ENCODE measurements around the gene NAALADL1. TPM values are rescaled to one million over a fixed set of nuclear protein-coding genes. Genes with fewer than 3 reads are reported as not detected.
A peak's percentile ranks its signal among the peaks of the same experiment; 100 is the strongest.
"Not testable (repeated sequence)": the region's sequence is repeated elsewhere in the genome, so short reads cannot be mapped to it uniquely, and the experiment has no call there.

NAALADL1 gene
- total RNA-seq, 1 donor from 2014 or later, result 11.9 TPM

DNA sequence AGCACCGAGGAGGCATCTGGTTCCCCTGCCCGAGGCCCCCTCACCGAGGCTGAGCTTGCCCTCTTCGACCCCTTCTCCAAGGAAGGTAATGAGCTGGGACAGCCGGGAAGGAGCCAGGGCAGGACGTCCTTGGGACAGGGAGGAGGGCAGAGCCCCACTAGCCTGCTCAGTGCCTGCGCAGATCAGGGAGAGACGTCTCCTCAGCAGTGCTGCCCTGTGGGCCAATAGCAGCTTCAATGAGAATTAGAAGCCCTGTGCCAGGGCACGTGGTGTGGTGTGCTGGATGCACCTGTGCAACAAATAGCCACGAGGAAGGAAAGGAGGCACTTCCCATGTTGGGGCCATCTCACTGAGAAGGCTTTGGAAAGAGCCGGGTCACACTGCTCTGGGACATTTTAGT lies 22.8 kb downstream of the NAALADL1 start:
- Mint-ChIP-seq H3K9me3 (no peaks in the 10 kb centered on the region), H3K36me3 (ENCODE audit: low read depth) (peaks cover 8% of the 10 kb centered on the region), H3K27ac (no peak overlapping the region), H3K4me1 (ENCODE audit: low read depth) (peaks cover 3% of the 10 kb centered on the region), H3K4me3 (ENCODE audit: low read depth) (no peak overlapping the region), H3K27me3 (ENCODE audit: low read depth) (no peaks in the 10 kb centered on the region)
- DNase-seq (ENCODE audit: low spot score), result no peak
- intact Hi-C loops (cut with micrococcal nuclease), result no loop called here

DNA sequence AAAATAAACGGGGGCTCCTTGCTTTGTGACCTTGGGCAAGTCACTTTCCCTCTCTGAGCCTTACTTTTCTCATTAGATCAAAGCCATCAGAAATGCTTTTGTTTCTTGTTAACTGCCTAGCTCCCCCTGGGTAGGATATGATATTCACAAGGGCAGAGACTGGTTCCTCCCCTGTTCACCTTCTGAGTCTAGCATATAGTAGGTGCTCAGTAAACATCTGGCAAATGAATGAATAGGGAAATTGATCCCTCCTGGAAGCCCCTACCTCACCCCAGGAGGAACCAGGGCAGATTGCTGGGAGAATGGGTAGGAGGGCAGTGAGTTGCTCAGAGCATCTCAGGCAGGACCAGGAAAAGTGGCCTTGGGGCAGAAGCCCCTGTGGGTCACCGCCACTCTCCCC lies 23.9 kb downstream of the NAALADL1 start:
- H3K27ac Mint-ChIP-seq, result no peak overlapping the region
- H3K36me3 Mint-ChIP-seq (ENCODE audit: low read depth), result peaks cover 8% of the 10 kb centered on the region
- no peak for DNase-seq (ENCODE audit: low spot score)
- no peaks in the 10 kb centered on the region for H3K4me1 Mint-ChIP-seq (ENCODE audit: low read depth)
- no peak overlapping the region for H3K4me3 Mint-ChIP-seq (ENCODE audit: low read depth)
- intact Hi-C loops (cut with micrococcal nuclease), result no loop called here
- H3K27me3 Mint-ChIP-seq (ENCODE audit: low read depth), result no peaks in the 10 kb centered on the region
- H3K9me3 Mint-ChIP-seq, result no peaks in the 10 kb centered on the region

DNA sequence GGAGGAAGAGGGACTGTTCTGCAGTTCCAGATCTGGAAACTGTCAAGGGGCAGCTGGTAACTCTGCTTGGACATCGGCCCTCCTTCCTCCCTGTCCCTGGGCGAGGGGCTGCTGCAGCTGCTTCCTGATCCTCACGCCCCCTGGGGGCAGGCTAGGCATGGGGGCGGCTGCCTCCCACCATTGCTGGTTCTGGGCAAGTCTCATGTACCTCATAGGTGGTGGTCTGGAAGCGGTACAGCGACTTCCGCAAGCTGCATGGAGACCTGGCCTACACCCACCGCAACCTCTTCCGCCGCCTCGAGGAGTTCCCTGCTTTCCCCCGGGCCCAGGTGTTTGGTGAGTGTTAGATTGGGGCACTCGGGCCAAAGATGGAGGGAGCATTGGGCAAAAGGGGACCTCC lies 26.1 kb downstream of the NAALADL1 start:
- no peak overlapping the region for H3K27ac Mint-ChIP-seq
- no peaks in the 10 kb centered on the region for H3K9me3 Mint-ChIP-seq
- no peak overlapping the region for H3K4me3 Mint-ChIP-seq (ENCODE audit: low read depth)
- no peak for DNase-seq (ENCODE audit: low spot score)
- intact Hi-C loops (cut with micrococcal nuclease), result no loop called here
- H3K36me3 Mint-ChIP-seq (ENCODE audit: low read depth), result peaks cover 8% of the 10 kb centered on the region
- H3K27me3 Mint-ChIP-seq (ENCODE audit: low read depth), result no peaks in the 10 kb centered on the region
- peaks cover 9% of the 10 kb centered on the region for H3K4me1 Mint-ChIP-seq (ENCODE audit: low read depth)

DNA sequence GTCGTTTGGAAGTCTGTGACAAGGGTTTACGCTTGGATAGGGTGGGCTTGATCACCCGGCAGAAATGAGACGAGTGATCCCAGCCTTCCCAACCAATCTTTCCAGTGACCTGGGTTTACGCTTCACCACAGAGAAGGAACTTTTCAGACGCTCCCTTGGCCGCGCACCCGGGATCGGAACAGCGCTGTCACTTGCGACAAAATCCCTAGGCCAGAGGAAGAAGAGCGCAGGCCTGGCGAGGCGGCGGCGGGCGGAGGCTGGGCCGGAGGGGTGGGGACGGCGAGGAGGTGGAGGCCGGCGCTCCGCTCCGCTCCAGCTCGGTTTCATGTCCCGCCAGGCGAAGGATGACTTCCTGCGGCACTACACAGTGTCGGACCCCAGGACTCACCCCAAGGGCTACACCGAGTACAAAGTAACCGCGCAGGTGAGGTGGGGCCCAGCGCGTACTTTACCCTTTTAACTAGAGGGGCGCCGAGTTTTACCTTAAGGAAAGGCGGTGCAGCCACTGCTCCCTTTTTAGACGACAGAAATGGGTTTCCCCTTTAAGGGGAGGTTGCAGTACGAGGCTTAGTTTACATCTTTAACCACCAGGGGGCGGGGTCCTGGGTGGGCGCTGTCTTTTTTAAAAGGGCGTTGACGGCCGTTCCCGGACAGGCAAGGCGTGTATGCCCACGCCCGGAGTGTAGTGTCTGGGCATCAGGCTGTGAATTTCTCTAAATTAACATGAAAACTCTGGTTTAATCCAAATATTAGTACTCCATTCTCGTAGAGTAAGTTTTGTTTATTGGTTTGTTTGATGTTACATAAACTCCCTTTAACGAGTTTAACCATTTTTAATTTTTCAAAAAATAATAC lies 30.9 kb downstream of the NAALADL1 start, which contains the start of gene SNX15:
SNX15 (plus strand) TSS at position 227 of the 855 bp plus-strand sequence; CDS start at position 326, 99 bp downstream.
- Mint-ChIP-seq H3K27ac (peak within 1 kb of the TSS; percentile 87), H3K4me3 (ENCODE audit: low read depth) (peak within 1 kb of the TSS; percentile 76), H3K4me1 (ENCODE audit: low read depth) (peaks cover 15% of the 10 kb centered on the region), H3K27me3 (ENCODE audit: low read depth) (peaks cover 2% of the 10 kb centered on the region), H3K9me3 (no peaks in the 10 kb centered on the region), H3K36me3 (ENCODE audit: low read depth) (peaks cover 6% of the 10 kb centered on the region)
- intact Hi-C loops (cut with micrococcal nuclease), result loop anchor here (1.0 to 5.0 kb wide), 8 partner anchors 13 to 545 kb away; partner anchors contain the start of genes ARL2, ATG2A, CDCA5 and FAM89B
- peak; percentile 88 for DNase-seq (ENCODE audit: low spot score)

DNA sequence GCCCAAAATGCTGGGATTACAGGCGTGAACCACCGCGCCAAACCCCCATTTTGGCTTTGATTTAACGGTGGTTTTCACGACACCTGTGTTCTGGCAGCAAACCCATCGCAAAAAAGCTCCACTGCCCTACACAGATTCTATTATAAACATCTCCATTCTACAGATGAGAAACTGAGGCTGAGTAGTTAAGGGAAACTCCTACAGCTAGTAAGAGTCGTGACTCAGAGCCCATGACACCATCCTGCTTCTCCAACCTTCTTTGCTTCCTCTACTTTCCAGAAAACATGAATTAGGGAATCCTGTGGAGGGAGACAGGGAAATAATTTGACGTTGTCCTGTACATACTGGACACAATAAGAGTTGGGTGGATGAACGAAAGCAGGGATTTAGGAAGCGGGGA lies 31.5 kb downstream of the NAALADL1 start:
- DNase-seq (ENCODE audit: low spot score), result no peak
- Mint-ChIP-seq H3K9me3 (no peaks in the 10 kb centered on the region), H3K27ac (peak overlapping the region; percentile 87), H3K36me3 (ENCODE audit: low read depth) (no peaks in the 10 kb centered on the region), H3K4me3 (ENCODE audit: low read depth) (peak overlapping the region; percentile 76), H3K4me1 (ENCODE audit: low read depth) (peaks cover 15% of the 10 kb centered on the region), H3K27me3 (ENCODE audit: low read depth) (peaks cover 2% of the 10 kb centered on the region)
- intact Hi-C loops (cut with micrococcal nuclease), result loop anchor here (1.0 to 5.0 kb wide), 8 partner anchors 13 to 545 kb away; partner anchors contain the start of genes ARL2, ATG2A, CDCA5 and FAM89B

DNA sequence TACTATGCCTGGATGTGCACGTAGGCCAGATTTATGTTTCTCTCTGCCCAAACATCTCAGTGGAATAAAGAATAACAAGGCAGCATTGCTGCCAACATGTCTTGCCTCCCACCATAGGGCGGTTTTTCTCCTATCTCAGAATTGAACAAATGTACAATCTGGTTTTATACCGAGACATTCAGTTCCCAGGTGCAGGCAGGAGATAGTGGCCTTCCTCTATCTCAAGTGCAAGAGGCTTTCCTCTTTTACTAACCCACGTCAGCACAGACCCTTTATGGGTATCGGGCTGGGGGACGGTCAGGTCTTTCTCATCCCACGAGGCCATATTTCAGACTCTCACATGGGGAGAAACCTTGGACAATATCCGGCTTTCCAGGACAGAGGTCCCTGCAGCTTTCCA lies 34.9 kb downstream of the NAALADL1 start:
- H3K4me3 Mint-ChIP-seq (ENCODE audit: low read depth); H3K9me3 Mint-ChIP-seq; intact Hi-C loops (cut with micrococcal nuclease); H3K27me3 Mint-ChIP-seq (ENCODE audit: low read depth); H3K36me3 Mint-ChIP-seq (ENCODE audit: low read depth); DNase-seq (ENCODE audit: low spot score); H3K27ac Mint-ChIP-seq: not testable (repeated sequence)
- peaks cover 13% of the 10 kb centered on the region for H3K4me1 Mint-ChIP-seq (ENCODE audit: low read depth)

DNA sequence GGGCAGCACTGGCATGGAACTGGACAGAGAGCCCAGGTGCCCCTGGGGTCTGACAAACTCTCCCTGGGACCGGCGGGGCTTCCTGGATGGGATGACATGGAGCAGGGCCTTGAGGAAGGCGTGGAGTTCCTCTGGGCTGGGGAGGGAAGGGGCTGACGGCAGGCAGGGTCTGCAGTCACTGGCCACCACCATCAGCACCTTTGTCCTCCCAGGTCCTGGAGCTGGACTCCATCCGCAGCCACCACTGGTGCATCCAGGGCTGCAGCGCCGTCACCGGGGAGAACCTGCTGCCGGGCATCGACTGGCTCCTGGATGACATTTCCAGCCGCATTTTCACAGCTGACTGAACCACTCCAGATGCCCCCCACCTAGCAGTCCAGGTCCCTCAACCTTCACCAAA lies 36.8 kb downstream of the NAALADL1 start:
- Mint-ChIP-seq H3K36me3 (ENCODE audit: low read depth) (peaks cover 21% of the 10 kb centered on the region), H3K4me3 (ENCODE audit: low read depth) (no peak overlapping the region), H3K27ac (no peak overlapping the region), H3K27me3 (ENCODE audit: low read depth) (peaks cover 2% of the 10 kb centered on the region), H3K4me1 (ENCODE audit: low read depth) (peaks cover 4% of the 10 kb centered on the region), H3K9me3 (no peaks in the 10 kb centered on the region)
- DNase-seq (ENCODE audit: low spot score), result no peak
- intact Hi-C loops (cut with micrococcal nuclease), result no loop called here

DNA sequence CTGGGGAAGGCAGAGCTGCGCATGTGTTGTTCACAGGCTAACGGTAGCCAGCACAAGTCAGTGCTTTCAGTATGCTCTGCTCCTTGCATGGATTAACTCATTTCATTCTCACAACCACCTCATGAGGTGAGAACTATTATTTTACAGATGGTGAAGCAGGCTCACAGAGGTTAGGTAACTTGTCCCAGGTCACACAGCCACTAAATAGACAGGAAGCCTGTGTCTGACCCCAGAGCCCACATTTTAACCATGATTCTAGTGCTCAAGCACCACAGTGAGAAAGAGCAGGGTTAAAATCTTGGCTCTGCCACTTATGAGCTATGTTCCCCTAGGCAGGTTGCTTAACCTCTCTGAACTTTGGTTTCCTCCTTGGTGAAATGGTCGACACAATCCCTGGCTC lies 37.4 kb downstream of the NAALADL1 start:
- H3K27ac Mint-ChIP-seq, result no peak overlapping the region
- H3K9me3 Mint-ChIP-seq, result no peaks in the 10 kb centered on the region

DNA sequence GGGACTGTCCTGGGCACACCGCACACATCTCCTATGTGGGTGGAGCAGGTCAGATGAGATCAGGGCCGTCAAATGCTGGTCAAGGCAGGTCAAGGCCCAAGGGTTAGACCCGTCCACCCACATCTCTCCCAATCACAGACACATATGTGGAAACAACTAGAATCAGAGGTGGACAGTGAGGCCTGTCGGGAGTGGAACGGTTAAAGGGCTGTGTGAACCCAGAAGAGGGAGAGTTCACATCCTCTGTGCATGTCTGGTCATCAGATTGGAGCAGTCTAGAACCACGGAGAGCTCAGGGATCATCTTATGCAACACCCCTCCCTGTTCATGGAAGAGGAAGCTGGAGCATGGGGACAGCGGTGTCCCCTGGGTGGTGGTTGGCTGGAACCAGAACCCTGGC lies 38.5 kb downstream of the NAALADL1 start:
- Mint-ChIP-seq H3K27me3 (ENCODE audit: low read depth) (no peaks in the 10 kb centered on the region), H3K36me3 (ENCODE audit: low read depth) (peaks cover 27% of the 10 kb centered on the region), H3K4me1 (ENCODE audit: low read depth) (peaks cover 11% of the 10 kb centered on the region), H3K9me3 (no peaks in the 10 kb centered on the region), H3K4me3 (ENCODE audit: low read depth) (no peak overlapping the region), H3K27ac (no peak overlapping the region)
- intact Hi-C loops (cut with micrococcal nuclease), result no loop called here
- no peak for DNase-seq (ENCODE audit: low spot score)

More for the DNA sequence above, 37.4 kb downstream of the NAALADL1 start:
- Mint-ChIP-seq H3K4me1 (ENCODE audit: low read depth) (peaks cover 8% of the 10 kb centered on the region), H3K4me3 (ENCODE audit: low read depth) (no peak overlapping the region), H3K36me3 (ENCODE audit: low read depth) (peaks cover 26% of the 10 kb centered on the region), H3K27me3 (ENCODE audit: low read depth) (peaks cover 1% of the 10 kb centered on the region)
- intact Hi-C loops (cut with micrococcal nuclease), result no loop called here
- DNase-seq (ENCODE audit: low spot score), result no peak

DNA sequence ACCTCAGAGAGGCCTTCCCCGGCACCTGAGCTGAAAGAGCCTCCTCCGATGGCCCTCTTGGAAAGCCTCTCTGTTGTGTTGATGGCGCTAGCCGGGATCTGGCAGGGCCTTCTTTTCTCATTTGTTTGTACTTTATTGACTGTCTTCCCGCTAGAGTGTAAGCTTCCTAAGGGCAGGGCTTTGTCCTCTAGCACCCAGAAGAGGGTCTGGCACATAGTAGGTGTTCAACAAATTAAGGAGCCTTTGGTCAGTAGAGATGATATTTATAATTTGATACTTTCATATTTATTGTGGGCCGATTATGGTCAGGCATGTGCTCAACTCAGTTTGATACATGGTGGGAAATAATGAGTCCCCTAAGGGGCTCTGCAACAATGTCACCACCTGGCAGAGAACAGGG lies 40.4 kb downstream of the NAALADL1 start:
- Mint-ChIP-seq H3K27ac (no peak overlapping the region), H3K27me3 (ENCODE audit: low read depth) (no peaks in the 10 kb centered on the region), H3K9me3 (no peaks in the 10 kb centered on the region), H3K36me3 (ENCODE audit: low read depth) (peaks cover 27% of the 10 kb centered on the region), H3K4me3 (ENCODE audit: low read depth) (no peak overlapping the region), H3K4me1 (ENCODE audit: low read depth) (peaks cover 16% of the 10 kb centered on the region)
- DNase-seq (ENCODE audit: low spot score), result no peak
- intact Hi-C loops (cut with micrococcal nuclease), result no loop called here

DNA sequence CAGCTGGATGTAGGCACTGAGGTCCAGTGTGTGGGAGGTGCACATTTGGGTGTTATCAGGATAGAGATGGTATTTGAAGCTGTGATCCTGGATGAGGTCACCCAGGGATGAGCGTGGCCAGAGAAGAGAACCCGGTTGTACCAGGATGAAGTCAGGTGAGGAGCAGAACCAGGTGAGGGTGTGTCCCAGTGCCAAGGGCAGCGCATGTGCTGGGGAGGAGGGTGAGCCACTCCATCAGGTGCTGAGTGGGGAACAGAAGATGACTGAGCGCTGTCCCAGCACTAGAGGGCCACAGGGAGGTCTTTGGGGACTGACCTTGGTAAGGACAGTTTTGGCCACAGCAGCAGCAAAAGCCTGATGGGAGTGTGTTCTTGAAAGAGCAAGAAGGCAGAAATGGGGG lies 41.6 kb downstream of the NAALADL1 start:
- Mint-ChIP-seq H3K36me3 (ENCODE audit: low read depth) (peaks cover 27% of the 10 kb centered on the region), H3K4me1 (ENCODE audit: low read depth) (peaks cover 18% of the 10 kb centered on the region), H3K27me3 (ENCODE audit: low read depth) (no peaks in the 10 kb centered on the region), H3K9me3 (no peaks in the 10 kb centered on the region), H3K27ac (peak overlapping the region; percentile 15), H3K4me3 (ENCODE audit: low read depth) (no peak overlapping the region)
- DNase-seq (ENCODE audit: low spot score), result no peak
- intact Hi-C loops (cut with micrococcal nuclease), result no loop called here

DNA sequence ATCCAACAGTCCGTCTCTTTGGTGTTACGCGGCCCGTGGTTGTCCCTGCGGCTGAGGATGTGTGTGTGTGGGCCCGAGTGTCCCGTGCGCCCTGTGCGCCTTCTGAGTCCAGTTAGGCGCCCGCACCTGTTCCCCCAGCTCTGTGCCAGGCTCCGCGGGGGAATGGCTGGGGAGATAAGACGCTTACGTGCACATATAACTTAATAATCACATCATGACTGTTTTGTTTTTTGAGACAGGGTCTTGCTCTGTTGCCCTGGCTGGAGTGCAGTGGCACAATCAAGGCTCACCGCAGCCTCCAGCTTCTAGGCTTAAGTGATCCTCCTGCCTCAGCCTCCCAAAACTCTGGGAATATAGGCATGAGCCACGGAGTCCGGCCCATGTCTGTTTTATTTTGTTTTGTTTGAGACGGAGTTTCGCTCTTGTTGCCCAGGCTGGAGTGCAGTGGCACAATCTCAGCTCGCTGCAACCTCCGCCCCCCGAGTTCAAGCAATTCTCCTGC lies 43.6 kb downstream of the NAALADL1 start:
- intact Hi-C loops (cut with micrococcal nuclease), result loop anchor here (1.0 to 5.0 kb wide), 4 partner anchors 13 to 98 kb away; partner anchors contain the start of genes ATG2A, CDCA5, PPP2R5B and SNX15
- H3K36me3 Mint-ChIP-seq (ENCODE audit: low read depth), result peaks cover 24% of the 10 kb centered on the region
- no peak for DNase-seq (ENCODE audit: low spot score)
- no peaks in the 10 kb centered on the region for H3K27me3 Mint-ChIP-seq (ENCODE audit: low read depth)
- peak overlapping the region; percentile 93 for H3K27ac Mint-ChIP-seq
- H3K9me3 Mint-ChIP-seq, result no peaks in the 10 kb centered on the region
- H3K4me1 Mint-ChIP-seq (ENCODE audit: low read depth), result peaks cover 18% of the 10 kb centered on the region
- H3K4me3 Mint-ChIP-seq (ENCODE audit: low read depth), result peak overlapping the region; percentile 89

Data from activated T-helper 2 cell treated with anti-CD3 and anti-CD28 coated beads, Interferon-gamma antibody, Interleukin-2, Interleukin-4, amounts not matched to agents 10 μg/mL and 5 μg/mL and 100 μg/mL, durations not matched to agents 14 hours and 24 hours and 36 hours (primary cell).